Measurements from ENCODE around the gene RPS6KA2.

The RPS6KA2 gene

DNA sequence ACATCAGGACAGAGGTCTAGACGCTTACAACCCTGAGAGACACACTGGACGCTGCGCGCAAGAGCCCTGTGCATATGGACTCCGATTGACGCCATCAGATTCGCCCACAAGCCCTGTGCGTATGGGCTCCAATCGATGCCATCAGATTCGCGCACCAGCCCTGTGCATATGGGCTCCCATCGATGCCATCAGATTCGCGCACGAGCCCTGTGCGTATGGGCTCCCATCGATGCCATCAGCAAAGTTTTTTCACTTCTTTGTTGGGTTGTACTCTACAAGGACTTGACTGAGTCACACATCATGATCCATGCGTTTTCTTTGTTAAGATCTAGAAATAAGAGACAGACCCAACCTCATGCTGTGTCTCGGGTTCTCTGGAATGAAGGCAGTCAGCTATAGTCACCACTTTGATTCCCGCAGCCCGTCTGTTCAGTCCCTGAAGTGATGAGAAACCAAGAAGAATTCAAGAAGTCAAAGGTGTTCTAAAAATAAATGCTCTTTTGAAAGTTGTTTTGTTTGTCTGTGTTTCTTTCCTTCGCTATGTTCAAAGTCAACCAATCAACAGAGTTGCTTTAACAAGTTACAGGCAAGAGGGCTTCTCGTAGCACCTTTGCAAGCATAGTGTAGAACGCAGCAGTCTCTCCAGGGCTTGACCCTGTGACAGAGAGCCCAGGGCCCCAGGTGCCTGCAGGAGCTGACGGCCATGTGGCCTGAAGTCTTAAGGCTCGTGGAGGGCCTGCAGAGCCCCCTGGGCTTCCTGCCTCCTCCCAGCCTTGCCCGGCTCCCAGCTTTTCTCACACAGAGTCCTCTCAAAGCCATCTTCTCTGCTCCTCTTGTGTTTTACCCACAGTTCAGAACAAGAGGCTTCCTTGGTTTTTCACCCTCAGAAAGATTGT lies 7.9 kb downstream of the RPS6KA2 start:
- Histone ChIP-seq H3K9me3 (ENCODE audit: low read depth, low read length) (no peaks in the 10 kb centered on the region), H3K27ac (no peak overlapping the region), H3K36me3 (ENCODE audit: insufficient read depth, low read length) (no peaks in the 10 kb centered on the region; the same call in 1 of the 2 replicates), H3K4me3 (no peak overlapping the region), H3K9ac (ENCODE audit: insufficient read length) (no peak overlapping the region)
- TF ChIP-seq POLR2AphosphoS5 (IDR thresholded peaks at IDR 0.05; ENCODE audit: borderline replicate concordance, low read depth, low read length): no peak
- TF ChIP-seq EZH2 (IDR thresholded peaks at IDR 0.05): no peak
- no peak for TF ChIP-seq FOXP2 (optimal IDR thresholded peaks at IDR 0.05; ENCODE audit: control extremely low read depth, extremely low read length, insufficient read depth)
- DNase-seq (ENCODE audit: low read depth, low spot score): no peak

GRCh38 chr6:166618251-166618650 lies 8.8 kb downstream of the RPS6KA2 start:
- TF ChIP-seq EZH2 (IDR thresholded peaks at IDR 0.05) (no peak), POLR2AphosphoS5 (IDR thresholded peaks at IDR 0.05; ENCODE audit: borderline replicate concordance, low read depth, low read length) (no peak), FOXP2 (optimal IDR thresholded peaks at IDR 0.05; ENCODE audit: control extremely low read depth, extremely low read length, insufficient read depth) (no peak)
- no peak for DNase-seq (ENCODE audit: low read depth, low spot score)
- no peak overlapping the region for H3K27ac ChIP-seq
- no peak overlapping the region for H3K9ac ChIP-seq (ENCODE audit: insufficient read length)
- H3K4me3 ChIP-seq: no peak overlapping the region
- H3K36me3 ChIP-seq (ENCODE audit: insufficient read depth, low read length): no peaks in the 10 kb centered on the region; the same call in 1 of the 2 replicates
- no peaks in the 10 kb centered on the region for H3K9me3 ChIP-seq (ENCODE audit: low read depth, low read length)

DNA sequence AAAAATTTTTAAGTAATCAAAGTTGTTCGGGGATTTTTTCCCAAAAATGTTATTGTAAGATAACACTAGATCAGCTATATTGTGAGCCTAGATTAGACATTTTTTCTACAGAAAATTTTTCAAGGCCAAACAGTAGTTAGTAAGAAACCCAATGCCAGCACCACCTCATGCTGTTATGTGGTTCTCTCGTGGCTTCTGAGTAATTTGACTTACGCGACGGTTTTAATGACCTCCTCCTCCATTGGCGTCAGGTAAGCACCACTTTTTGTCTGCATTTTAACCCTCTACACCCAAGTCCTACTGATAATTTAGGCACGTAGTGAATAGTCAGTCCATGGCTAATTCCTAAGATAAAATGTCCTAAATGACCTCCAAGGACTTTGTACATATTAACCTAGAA lies 9.7 kb downstream of the RPS6KA2 start:
- H3K27ac ChIP-seq: no peak overlapping the region
- DNase-seq (ENCODE audit: low read depth, low spot score): no peak
- H3K4me3 ChIP-seq: no peak overlapping the region
- no peaks in the 10 kb centered on the region; the same call in 1 of the 2 replicates for H3K36me3 ChIP-seq (ENCODE audit: insufficient read depth, low read length)
- H3K9ac ChIP-seq (ENCODE audit: insufficient read length): no peak overlapping the region
- no peaks in the 10 kb centered on the region for H3K9me3 ChIP-seq (ENCODE audit: low read depth, low read length)
- TF ChIP-seq FOXP2 (optimal IDR thresholded peaks at IDR 0.05; ENCODE audit: control extremely low read depth, extremely low read length, insufficient read depth): no peak
- no peak for TF ChIP-seq POLR2AphosphoS5 (IDR thresholded peaks at IDR 0.05; ENCODE audit: borderline replicate concordance, low read depth, low read length)
- TF ChIP-seq EZH2 (IDR thresholded peaks at IDR 0.05): no peak

DNA sequence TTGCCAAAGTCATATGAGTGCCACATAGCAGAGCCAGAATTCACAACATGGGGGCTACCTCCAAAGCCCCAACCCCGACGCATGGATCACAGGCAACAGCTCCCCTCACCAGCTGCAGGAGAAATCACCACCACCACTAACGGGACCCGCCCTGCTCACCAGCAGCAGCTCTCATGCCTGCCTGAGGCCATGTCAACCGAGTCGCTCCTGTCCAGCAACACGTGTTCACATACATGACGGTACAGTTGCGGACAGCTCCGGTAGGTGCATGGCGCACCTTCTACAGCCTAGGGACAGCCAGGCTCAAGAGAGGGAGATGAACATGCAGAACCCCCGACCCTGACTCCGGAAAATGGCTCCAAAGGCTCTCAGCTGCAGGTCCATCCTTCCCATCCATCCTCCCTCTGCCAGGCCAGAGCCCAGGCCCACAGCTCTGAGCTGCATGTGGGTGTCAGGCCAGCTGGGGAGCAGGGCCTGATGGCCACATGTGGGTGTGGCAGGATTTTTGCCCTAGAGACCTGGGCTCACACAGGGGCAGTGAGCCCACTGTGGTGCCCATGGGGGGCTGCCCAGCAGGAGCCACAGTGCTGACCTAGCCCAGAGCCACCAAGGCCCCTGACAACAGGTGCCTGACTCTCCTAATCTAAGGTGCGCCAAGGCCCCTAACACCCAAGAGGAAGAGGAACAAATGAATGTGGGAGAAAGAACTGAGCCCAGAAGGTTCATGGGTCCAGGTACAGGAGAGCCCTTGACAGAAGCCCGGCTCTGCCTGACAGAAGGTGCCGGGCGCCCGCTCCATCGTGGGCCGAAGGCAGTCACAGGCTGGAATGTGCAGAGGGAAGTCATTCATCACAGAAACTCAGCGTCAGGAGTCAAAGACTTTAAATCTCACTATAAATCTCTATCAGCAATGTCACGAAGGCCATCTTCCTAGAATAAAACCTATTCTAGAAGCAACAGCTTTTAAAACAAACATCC lies 10.5 kb downstream of the RPS6KA2 start:
- Histone ChIP-seq H3K27ac (no peak overlapping the region), H3K9ac (ENCODE audit: insufficient read length) (no peak overlapping the region), H3K9me3 (ENCODE audit: low read depth, low read length) (no peaks in the 10 kb centered on the region), H3K4me3 (no peak overlapping the region), H3K36me3 (ENCODE audit: insufficient read depth, low read length) (no peaks in the 10 kb centered on the region; the same call in 1 of the 2 replicates)
- no peak for DNase-seq (ENCODE audit: low read depth, low spot score)
- TF ChIP-seq FOXP2 (optimal IDR thresholded peaks at IDR 0.05; ENCODE audit: control extremely low read depth, extremely low read length, insufficient read depth) (no peak), EZH2 (IDR thresholded peaks at IDR 0.05) (no peak), POLR2AphosphoS5 (IDR thresholded peaks at IDR 0.05; ENCODE audit: borderline replicate concordance, low read depth, low read length) (no peak)

DNA sequence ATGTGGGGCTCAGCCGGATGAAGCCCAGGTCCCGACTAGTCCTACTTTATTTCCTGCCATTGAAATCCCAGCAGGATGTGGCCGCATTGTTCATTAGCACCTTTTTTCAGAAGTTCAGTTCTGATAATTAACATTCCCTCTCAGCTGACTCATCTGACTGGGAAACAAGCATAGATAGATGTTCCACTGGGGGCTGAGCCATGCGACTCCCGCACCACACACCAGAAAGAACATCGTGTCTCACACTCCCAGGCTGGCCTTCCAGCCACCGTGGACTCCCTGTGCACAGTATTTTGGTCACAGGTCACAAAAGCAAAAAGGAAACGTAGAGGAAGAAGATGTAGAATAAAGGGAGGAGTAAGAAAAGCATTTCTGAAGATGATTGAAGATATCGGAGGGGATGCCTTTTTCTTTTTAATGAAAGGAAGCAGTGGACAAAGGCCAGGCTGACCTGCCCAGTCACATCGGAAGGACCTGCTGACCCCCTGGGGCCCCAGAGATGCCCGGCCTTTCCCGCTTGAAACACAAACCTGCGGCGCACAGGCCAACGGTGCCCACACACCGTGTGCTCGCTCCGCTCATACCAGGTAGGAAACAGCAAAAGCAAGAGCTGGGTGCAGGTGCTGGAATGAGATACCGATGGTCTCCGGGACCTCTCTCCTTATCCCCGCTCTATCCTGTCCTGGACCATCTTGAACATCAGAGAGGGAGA lies 11.8 kb downstream of the RPS6KA2 start:
- Histone ChIP-seq H3K4me3 (no peak overlapping the region), H3K36me3 (ENCODE audit: insufficient read depth, low read length) (no peaks in the 10 kb centered on the region; the same call in 1 of the 2 replicates), H3K9ac (ENCODE audit: insufficient read length) (no peak overlapping the region), H3K9me3 (ENCODE audit: low read depth, low read length) (no peaks in the 10 kb centered on the region), H3K27ac (no peak overlapping the region)
- TF ChIP-seq POLR2AphosphoS5 (IDR thresholded peaks at IDR 0.05; ENCODE audit: borderline replicate concordance, low read depth, low read length) (no peak), FOXP2 (optimal IDR thresholded peaks at IDR 0.05; ENCODE audit: control extremely low read depth, extremely low read length, insufficient read depth) (no peak)
- DNase-seq (ENCODE audit: low read depth, low spot score): no peak

GRCh38 chr6:166614589-166614988 lies 12.5 kb downstream of the RPS6KA2 start:
- no peak for DNase-seq (ENCODE audit: low read depth, low spot score)
- H3K9me3 ChIP-seq (ENCODE audit: low read depth, low read length): no peaks in the 10 kb centered on the region
- H3K9ac ChIP-seq (ENCODE audit: insufficient read length): no peak overlapping the region
- H3K27ac ChIP-seq: no peak overlapping the region
- no peak for TF ChIP-seq POLR2AphosphoS5 (IDR thresholded peaks at IDR 0.05; ENCODE audit: borderline replicate concordance, low read depth, low read length)
- no peak for TF ChIP-seq EZH2 (IDR thresholded peaks at IDR 0.05)
- TF ChIP-seq FOXP2 (optimal IDR thresholded peaks at IDR 0.05; ENCODE audit: control extremely low read depth, extremely low read length, insufficient read depth): no peak
- no peak overlapping the region for H3K4me3 ChIP-seq
- no peaks in the 10 kb centered on the region; the same call in 1 of the 2 replicates for H3K36me3 ChIP-seq (ENCODE audit: insufficient read depth, low read length)

GRCh38 chr6:166614171-166614583 lies 12.9 kb downstream of the RPS6KA2 start:
- H3K9ac ChIP-seq (ENCODE audit: insufficient read length): no peak overlapping the region
- no peak overlapping the region for H3K27ac ChIP-seq
- no peaks in the 10 kb centered on the region; the same call in 1 of the 2 replicates for H3K36me3 ChIP-seq (ENCODE audit: insufficient read depth, low read length)
- no peaks in the 10 kb centered on the region for H3K9me3 ChIP-seq (ENCODE audit: low read depth, low read length)
- DNase-seq (ENCODE audit: low read depth, low spot score): no peak
- H3K4me3 ChIP-seq: no peak overlapping the region
- TF ChIP-seq EZH2 (IDR thresholded peaks at IDR 0.05) (no peak), FOXP2 (optimal IDR thresholded peaks at IDR 0.05; ENCODE audit: control extremely low read depth, extremely low read length, insufficient read depth) (no peak), POLR2AphosphoS5 (IDR thresholded peaks at IDR 0.05; ENCODE audit: borderline replicate concordance, low read depth, low read length) (no peak)

Measured in SK-N-MC (cell line).